MCF 10A (cell line): ENCODE results near the gene KIF5A. TPM values are rescaled to one million over a fixed set of nuclear protein-coding genes. Genes with fewer than 3 reads are reported as not detected.
A peak's percentile ranks its signal among the peaks of the same experiment; 100 is the strongest.
"Not testable (repeated sequence)": the region's sequence is repeated elsewhere in the genome, so short reads cannot be mapped to it uniquely, and the experiment has no call there.

Experiments used
- Bru-seq: library from RNA; stranded (reverse); fragments of 400-500 nt; gene quantifications from one replicate; lab custom pipeline; 2021; lab: Mats Ljungman, UMichigan
- BruChase-seq, 2 experiments: library from RNA; stranded (reverse); fragments of 400-500 nt; gene quantifications; one replicate each; lab custom pipeline; 2021; lab: Mats Ljungman, UMichigan
- BruUV-seq: library from RNA; stranded (reverse); fragments of 400-500 nt; replicated peaks from 2 replicates; lab custom pipeline; 2021; lab: Mats Ljungman, UMichigan
- CTCF ChIA-PET: fragments of 300-600 bp; sonication (Branson Sonifier 250); formaldehyde crosslinking; extraction: SDS; loops from one replicate; lab custom pipeline; 2021; ENCODE audit warnings: antibody characterized with exemption, inconsistent platforms; lab: Yijun Ruan, JAX
- POLR2A ChIA-PET: fragments of 300-600, 350-650 bp; sonication (Branson Sonifier 250); formaldehyde crosslinking; extraction: SDS; loops from one replicate; lab custom pipeline; 2020; ENCODE audit warnings: antibody characterized with exemption, inconsistent platforms; lab: Yijun Ruan, JAX
- DNase-seq: peaks from one replicate; pipeline ENCODE4 v3.0.0-alpha.2; 2018; ENCODE audit not compliant: unreplicated experiment
- H3K27ac Mint-ChIP-seq: one replicate; pipeline ENCODE4 v1.8.0; 2022; ENCODE audit warnings: mild to moderate bottlenecking, low read depth, mixed read lengths; ENCODE audit not compliant: unreplicated experiment
- H3K27me3 Mint-ChIP-seq: one replicate; pipeline ENCODE4 v1.8.0; 2022; ENCODE audit warnings: mixed read lengths; ENCODE audit not compliant: insufficient read depth, unreplicated experiment
- H3K36me3 Mint-ChIP-seq: one replicate; pipeline ENCODE4 v1.8.0; 2022; ENCODE audit warnings: mild to moderate bottlenecking, moderate library complexity, mixed read lengths; ENCODE audit not compliant: insufficient read depth, unreplicated experiment
- H3K4me1 Mint-ChIP-seq: one replicate; pipeline ENCODE4 v1.8.0; 2022; ENCODE audit warnings: mixed read lengths; ENCODE audit not compliant: insufficient read depth, unreplicated experiment
- H3K4me3 Mint-ChIP-seq: one replicate; pipeline ENCODE4 v1.8.0; 2022; ENCODE audit warnings: mild to moderate bottlenecking, moderate library complexity, mixed read lengths; ENCODE audit not compliant: unreplicated experiment
- H3K9me3 Mint-ChIP-seq: one replicate; pipeline ENCODE4 v1.8.0; 2022; ENCODE audit warnings: mixed read lengths; ENCODE audit not compliant: unreplicated experiment
- intact Hi-C: fragments of 100-400 bp; cut with micrococcal nuclease; formaldehyde crosslinking; loops from 2 replicates; pipeline ENCODE4 v1.14.1; 2022
- long read RNA-seq: library from polyadenylated mRNA; stranded (forward); transcript quantifications from one replicate; pipeline ENCODE4 v2.0.0, GENCODE V29; 2022
- total RNA-seq: library from RNA; stranded (reverse); gene quantifications from 2 replicates; pipeline ENCODE4 v1.2.3, GENCODE V29; 2022
- TF ChIP-seq, protein P1 (sequence below): fragments of 200-600 bp; IDR thresholded peaks from one replicate; pipeline ENCODE4 v1.8.0; 2022; ENCODE audit warnings: antibody characterized with exemption, mild to moderate bottlenecking; ENCODE audit not compliant: unreplicated experiment

KIF5A gene
- 0.56 TPM in 2 replicates for total RNA-seq
- Bru-seq, nascent RNA, result percentile 28 among the genes with signal in this experiment
- BruChase-seq, experiment 1, labeled RNA remaining after a 6-hour chase, result percentile 34 among the genes with signal in this experiment
- percentile 35 among the genes with signal in this experiment for BruChase-seq, experiment 2, labeled RNA remaining after a 2-hour chase
- long read RNA-seq, result 0 reads

DNA sequence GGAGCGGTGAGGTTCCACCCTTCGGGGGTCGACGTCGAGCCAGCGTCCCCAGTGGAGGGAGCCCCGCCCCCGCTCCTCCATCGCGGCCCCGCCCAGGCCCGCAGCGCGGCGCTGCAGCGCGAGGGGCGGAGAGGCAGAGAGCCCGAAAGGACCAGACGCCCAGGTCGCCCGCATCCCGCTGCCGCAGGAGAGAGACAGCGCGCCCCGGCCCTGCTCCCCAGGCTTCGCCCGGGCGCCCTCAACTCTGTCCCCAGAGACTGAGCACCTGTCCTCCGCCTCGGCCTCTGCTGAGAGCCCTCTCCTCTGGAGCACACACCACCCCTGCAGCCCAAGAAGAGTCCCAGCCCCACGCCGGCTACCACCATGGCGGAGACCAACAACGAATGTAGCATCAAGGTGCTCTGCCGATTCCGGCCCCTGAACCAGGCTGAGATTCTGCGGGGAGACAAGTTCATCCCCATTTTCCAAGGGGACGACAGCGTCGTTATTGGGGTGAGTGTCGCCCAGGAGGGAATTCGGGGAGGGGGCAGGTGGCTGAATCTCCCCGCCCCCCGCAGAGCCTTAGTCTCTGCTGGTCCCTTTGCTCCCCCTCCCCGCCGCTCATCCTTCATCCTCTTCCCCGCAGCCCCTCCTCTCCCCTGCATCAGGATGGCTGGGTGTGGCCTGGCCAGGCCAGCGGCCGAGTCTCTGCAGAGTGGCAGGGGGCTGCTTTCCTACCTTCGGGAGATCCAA, at the start of gene KIF5A:
TSS of gene KIF5A (plus strand) at position 136 of the 732 bp plus-strand sequence. CDS start at position 364, 228 bp downstream.
- POLR2A ChIA-PET, result no interaction called here
- no TSS peak for BruUV-seq
- intact Hi-C loops, result no loop called here
- Mint-ChIP-seq H3K4me3 (no peak within 1 kb of the TSS), H3K36me3 (no peaks in the 10 kb centered on the region), H3K27ac (no peak within 1 kb of the TSS), H3K9me3 (no peaks in the 10 kb centered on the region), H3K27me3 (peaks cover 9% of the 10 kb centered on the region), H3K4me1 (peaks cover 26% of the 10 kb centered on the region)
- CTCF ChIA-PET, result interaction anchor here (0.6 kb wide), 1 partner anchor 33 kb away, joined by 3 read pairs; no protein-coding TSS in a partner anchor
- TF ChIP-seq, protein P1, sequence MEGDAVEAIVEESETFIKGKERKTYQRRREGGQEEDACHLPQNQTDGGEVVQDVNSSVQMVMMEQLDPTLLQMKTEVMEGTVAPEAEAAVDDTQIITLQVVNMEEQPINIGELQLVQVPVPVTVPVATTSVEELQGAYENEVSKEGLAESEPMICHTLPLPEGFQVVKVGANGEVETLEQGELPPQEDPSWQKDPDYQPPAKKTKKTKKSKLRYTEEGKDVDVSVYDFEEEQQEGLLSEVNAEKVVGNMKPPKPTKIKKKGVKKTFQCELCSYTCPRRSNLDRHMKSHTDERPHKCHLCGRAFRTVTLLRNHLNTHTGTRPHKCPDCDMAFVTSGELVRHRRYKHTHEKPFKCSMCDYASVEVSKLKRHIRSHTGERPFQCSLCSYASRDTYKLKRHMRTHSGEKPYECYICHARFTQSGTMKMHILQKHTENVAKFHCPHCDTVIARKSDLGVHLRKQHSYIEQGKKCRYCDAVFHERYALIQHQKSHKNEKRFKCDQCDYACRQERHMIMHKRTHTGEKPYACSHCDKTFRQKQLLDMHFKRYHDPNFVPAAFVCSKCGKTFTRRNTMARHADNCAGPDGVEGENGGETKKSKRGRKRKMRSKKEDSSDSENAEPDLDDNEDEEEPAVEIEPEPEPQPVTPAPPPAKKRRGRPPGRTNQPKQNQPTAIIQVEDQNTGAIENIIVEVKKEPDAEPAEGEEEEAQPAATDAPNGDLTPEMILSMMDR, result no peak
- DNase-seq, result no peak

DNA sequence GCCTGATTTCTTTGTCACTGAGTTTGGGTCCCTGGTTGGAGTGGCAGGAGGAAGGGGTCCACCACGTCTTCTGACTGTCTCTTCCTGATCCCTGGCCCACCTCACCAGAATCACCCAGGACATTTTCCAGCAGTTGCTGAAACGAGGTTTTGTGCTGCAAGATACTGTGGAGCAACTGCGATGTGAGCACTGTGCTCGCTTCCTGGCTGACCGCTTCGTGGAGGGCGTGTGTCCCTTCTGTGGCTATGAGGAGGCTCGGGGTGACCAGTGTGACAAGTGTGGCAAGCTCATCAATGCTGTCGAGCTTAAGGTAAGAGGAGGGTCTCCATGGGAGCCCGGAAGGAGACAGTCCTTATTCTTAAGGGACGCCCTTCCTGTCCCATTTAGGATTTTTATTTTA, 49.6 kb upstream of the KIF5A start:
- no TSS peak for BruUV-seq
- intact Hi-C loops, result no loop called here
- Mint-ChIP-seq H3K4me3 (no peak overlapping the region), H3K27me3 (no peaks in the 10 kb centered on the region), H3K36me3 (peaks cover 100% of the 10 kb centered on the region), H3K9me3 (peaks cover 8% of the 10 kb centered on the region), H3K4me1 (no peaks in the 10 kb centered on the region), H3K27ac (no peak overlapping the region)
- TF ChIP-seq, protein P1, result no peak
- ChIA-PET CTCF (interaction anchor here (0.6 kb wide), 1 partner anchor 41 kb away, joined by 3 read pairs; no protein-coding TSS in a partner anchor), POLR2A (interaction anchor here (0.6 kb wide), 1 partner anchor 91 kb away, joined by 3 read pairs; no protein-coding TSS in a partner anchor)
- DNase-seq, result no peak

- H3K27ac Mint-ChIP-seq, POLR2A ChIA-PET, H3K9me3 Mint-ChIP-seq: not testable (repeated sequence)
These were observed 47.4 kb upstream of the KIF5A start for GRCh38 chr12:57502311-57502969.

GRCh38 chr12:57506541-57506940, 43.3 kb upstream of the KIF5A start:
- H3K4me3 Mint-ChIP-seq, DNase-seq, H3K9me3 Mint-ChIP-seq, H3K27ac Mint-ChIP-seq, intact Hi-C loops, H3K27me3 Mint-ChIP-seq, POLR2A ChIA-PET, H3K4me1 Mint-ChIP-seq, BruUV-seq: not testable (repeated sequence)
- CTCF ChIA-PET, result interaction anchor here (0.7 to 1.4 kb wide), 4 partner anchors 9 to 127 kb away, joined by 3 to 8 read pairs (median 5); no protein-coding TSS in a partner anchor
- H3K36me3 Mint-ChIP-seq, result peaks cover 88% of the 10 kb centered on the region

More at GRCh38 chr12:57502311-57502969, 47.4 kb upstream of the KIF5A start:
- H3K4me3 Mint-ChIP-seq, BruUV-seq, DNase-seq, H3K4me1 Mint-ChIP-seq, intact Hi-C loops, H3K27me3 Mint-ChIP-seq: not testable (repeated sequence)
- CTCF ChIA-PET, result interaction anchor here (0.6 kb wide), 1 partner anchor 62 kb away, joined by 3 read pairs; no protein-coding TSS in a partner anchor
- H3K36me3 Mint-ChIP-seq, result peaks cover 95% of the 10 kb centered on the region

GRCh38 chr12:57507796-57508195, 42.0 kb upstream of the KIF5A start:
- intact Hi-C loops, H3K27ac Mint-ChIP-seq, BruUV-seq, H3K9me3 Mint-ChIP-seq, DNase-seq, POLR2A ChIA-PET, CTCF ChIA-PET, H3K27me3 Mint-ChIP-seq, H3K4me1 Mint-ChIP-seq, H3K4me3 Mint-ChIP-seq: not testable (repeated sequence)
- peaks cover 88% of the 10 kb centered on the region for H3K36me3 Mint-ChIP-seq
